A549 treated with dexamethasone at 1 μM for 4 hours (cell line): ENCODE measurements around the gene ODAM. TPM values are rescaled to one million over a fixed set of nuclear protein-coding genes. Genes with fewer than 3 reads are reported as not detected.

ENCODE experiments used
- total RNA-seq: library from RNA; stranded (reverse); fragments of 200-300 nt; extraction: Qiagen RNA extraction; gene quantifications from 5 replicates; pipeline ENCODE4 v1.2.3, GENCODE V29; 2022

Gene ODAM, protein sequence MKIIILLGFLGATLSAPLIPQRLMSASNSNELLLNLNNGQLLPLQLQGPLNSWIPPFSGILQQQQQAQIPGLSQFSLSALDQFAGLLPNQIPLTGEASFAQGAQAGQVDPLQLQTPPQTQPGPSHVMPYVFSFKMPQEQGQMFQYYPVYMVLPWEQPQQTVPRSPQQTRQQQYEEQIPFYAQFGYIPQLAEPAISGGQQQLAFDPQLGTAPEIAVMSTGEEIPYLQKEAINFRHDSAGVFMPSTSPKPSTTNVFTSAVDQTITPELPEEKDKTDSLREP
- total RNA-seq, result not detected in 5 replicates

DNA sequence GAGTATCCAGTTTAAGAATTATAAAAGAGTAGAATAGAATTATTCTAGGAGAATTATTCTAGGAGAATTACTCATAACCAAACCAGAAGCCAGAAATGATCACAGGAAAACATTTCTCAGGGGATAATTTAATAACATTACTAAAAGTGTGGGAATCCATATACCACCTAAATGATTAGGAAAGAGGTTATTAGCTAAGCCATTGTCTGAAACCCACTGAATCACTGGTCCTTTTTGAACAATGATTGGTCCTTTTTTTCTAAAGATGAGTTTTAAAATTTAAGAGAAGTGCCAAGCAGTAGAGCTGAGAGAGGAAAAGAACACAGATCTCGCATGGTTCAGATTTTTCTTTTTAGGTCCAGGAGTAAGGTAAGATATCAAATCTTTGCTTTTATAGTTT lies at the start of gene ODAM:
ODAM (plus strand) TSS at position 301 of the 400 bp plus-strand sequence. CDS start 819 bp downstream, outside the sequence.

DNA sequence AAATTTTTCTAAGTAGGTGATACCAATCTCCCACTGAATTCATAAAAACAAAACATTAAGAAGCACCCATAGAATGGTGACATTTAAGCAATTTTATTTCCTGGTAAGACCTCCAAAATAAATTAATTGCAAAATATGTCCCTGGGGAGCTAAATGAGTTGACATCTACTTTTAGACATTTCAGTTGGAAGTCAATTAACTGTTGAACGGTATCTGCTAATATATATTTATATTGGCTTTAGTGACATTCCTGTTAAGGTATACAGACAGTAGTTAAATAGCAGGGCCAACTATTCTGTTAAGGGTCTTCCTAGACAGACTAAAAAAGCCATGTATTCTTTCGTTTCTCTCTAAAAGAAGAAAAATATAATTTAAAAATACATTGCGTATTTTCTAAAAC lies 41.6 kb upstream of the ODAM start, which contains the start of gene PRR27:
PRR27 (plus strand) TSS at position 301 of the 400 bp plus-strand sequence. CDS start 139 bp downstream, outside the sequence.

DNA sequence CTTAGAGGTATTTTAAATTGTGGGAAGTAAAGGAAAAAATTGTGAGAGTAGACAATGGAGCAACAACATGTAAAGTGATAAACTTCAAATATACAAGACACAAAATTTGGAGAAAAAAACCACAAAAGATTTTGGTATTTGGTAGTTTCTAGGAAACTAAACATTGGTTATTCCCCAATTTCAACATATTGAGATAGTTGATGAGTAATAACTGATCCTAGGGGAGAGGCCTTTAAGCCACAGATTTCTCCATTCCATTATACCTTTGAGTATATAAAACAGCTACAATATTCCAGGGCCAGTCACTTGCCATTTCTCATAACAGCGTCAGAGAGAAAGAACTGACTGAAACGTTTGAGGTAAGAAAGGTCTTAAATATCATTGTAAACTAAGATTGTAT lies 30.3 kb downstream of the ODAM start, which contains the start of gene FDCSP:
FDCSP (plus strand) TSS at position 301 of the 400 bp plus-strand sequence. CDS start 5,071 bp downstream, outside the sequence.

DNA sequence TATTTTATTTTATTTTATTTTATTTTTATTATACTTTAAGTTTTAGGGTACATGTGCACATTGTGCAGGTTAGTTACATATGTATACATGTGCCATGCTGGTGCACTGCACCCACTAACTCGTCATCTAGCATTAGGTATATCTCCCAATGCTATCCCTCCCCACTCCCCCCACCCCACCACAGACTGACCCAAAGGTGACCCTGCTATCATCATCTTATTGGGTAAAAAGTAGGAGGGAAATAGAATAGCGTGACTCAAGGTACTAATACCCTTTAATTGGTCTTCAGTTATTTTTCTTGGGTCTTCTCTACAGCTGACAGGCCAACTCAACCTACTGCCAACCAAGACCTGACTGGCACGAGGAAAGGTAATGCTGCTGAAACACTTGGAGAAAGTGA lies 46.8 kb downstream of the ODAM start, which contains the start of gene CSN3:
CSN3 (plus strand) TSS at position 301 of the 400 bp plus-strand sequence. CDS start 2,223 bp downstream, outside the sequence.

Other genes starting within 250 kb of the ODAM start
- gene CSN2, start 230.0 kb upstream of the ODAM start, total RNA-seq, result not detected in 5 replicates
- gene STATH, start 199.8 kb upstream of the ODAM start, total RNA-seq, result not detected in 5 replicates
- not detected in 5 replicates for gene HTN3, start 167.3 kb upstream of the ODAM start, total RNA-seq
- 0.02 TPM in 1 of 5 replicates, not detected in the others for gene HTN1, start 145.3 kb upstream of the ODAM start, total RNA-seq
- gene PRR27, start 41.5 kb upstream of the ODAM start, total RNA-seq, result not detected in 5 replicates
- gene FDCSP, start 30.4 kb downstream of the ODAM start, total RNA-seq, result not detected in 5 replicates
- gene CSN3, start 46.9 kb downstream of the ODAM start, total RNA-seq, result not detected in 5 replicates
- gene CABS1, start 139.3 kb downstream of the ODAM start, total RNA-seq, result not detected in 5 replicates
- not detected in 5 replicates for gene SMR3A, start 165.0 kb downstream of the ODAM start, total RNA-seq
- not detected in 5 replicates for gene SMR3B, start 187.4 kb downstream of the ODAM start, total RNA-seq
- gene OPRPN, start 202.2 kb downstream of the ODAM start, total RNA-seq, result not detected in 5 replicates